Activated CD4-positive, alpha-beta T cell treated with anti-CD3 and anti-CD28 coated beads, Interleukin-2, amount 10 ng/mL, durations not matched to agents 7 days and 5 days (primary cell): ENCODE measurements around the gene GRSF1. TPM values are rescaled to one million over a fixed set of nuclear protein-coding genes. Genes with fewer than 3 reads are reported as not detected.
"Not testable (repeated sequence)": the region's sequence is repeated elsewhere in the genome, so short reads cannot be mapped to it uniquely, and the experiment has no call there.

ENCODE experiments used
- CTCF ChIA-PET: fragments of 350-600 bp; sonication (Branson Sonifier 250); formaldehyde crosslinking; loops from one replicate; lab custom pipeline; 2021; ENCODE audit warnings: antibody characterized with exemption; lab: Charles Lee
- POLR2A ChIA-PET: fragments of 350-600 bp; sonication (Branson Sonifier 250); formaldehyde crosslinking; loops from one replicate; lab custom pipeline; 2021; ENCODE audit warnings: antibody characterized with exemption; lab: Charles Lee
- DNase-seq: peaks from one replicate; pipeline ENCODE4 v3.0.0-alpha.2; 2020
- H3K27ac Mint-ChIP-seq: one replicate; pipeline ENCODE4 v1.8.0; 2021; ENCODE audit warnings: mild to moderate bottlenecking, moderate library complexity, mixed read lengths
- H3K27me3 Mint-ChIP-seq: one replicate; pipeline ENCODE4 v1.8.0; 2021; ENCODE audit warnings: mixed read lengths
- H3K36me3 Mint-ChIP-seq: one replicate; pipeline ENCODE4 v1.8.0; 2021; ENCODE audit warnings: low read depth, mixed read lengths
- H3K4me1 Mint-ChIP-seq: one replicate; pipeline ENCODE4 v1.8.0; 2021; ENCODE audit warnings: mixed read lengths
- H3K4me3 Mint-ChIP-seq: one replicate; pipeline ENCODE4 v1.8.0; 2021; ENCODE audit warnings: mild to moderate bottlenecking, moderate library complexity, mixed read lengths
- H3K9me3 Mint-ChIP-seq: one replicate; pipeline ENCODE4 v1.8.0; 2021; ENCODE audit warnings: mixed read lengths
- total RNA-seq, 2 experiments: library from RNA; stranded (reverse); gene quantifications; one replicate each; pipeline ENCODE4 v1.2.3, GENCODE V29; 2021

GRSF1 gene
- total RNA-seq, 2 experiments from 2014 or later, result 65.2 to 76.8 TPM

GRCh38 chr4:70842761-70843435 lies 3.2 kb upstream of the GRSF1 start:
- ChIA-PET POLR2A (interaction anchor here (0.6 kb wide), 1 partner anchor 108 kb away, joined by 3 read pairs; no protein-coding TSS in a partner anchor), CTCF (interaction anchor here (1.0 kb wide), 3 partner anchors 68 to 150 kb away, joined by 3 to 4 read pairs (median 3); no protein-coding TSS in a partner anchor)
- Mint-ChIP-seq H3K4me3 (no peak overlapping the region), H3K27me3 (no peaks in the 10 kb centered on the region), H3K36me3 (peaks cover 5% of the 10 kb centered on the region), H3K4me1 (peaks cover 13% of the 10 kb centered on the region), H3K9me3 (no peaks in the 10 kb centered on the region), H3K27ac (no peak overlapping the region)
- no peak for DNase-seq

DNA sequence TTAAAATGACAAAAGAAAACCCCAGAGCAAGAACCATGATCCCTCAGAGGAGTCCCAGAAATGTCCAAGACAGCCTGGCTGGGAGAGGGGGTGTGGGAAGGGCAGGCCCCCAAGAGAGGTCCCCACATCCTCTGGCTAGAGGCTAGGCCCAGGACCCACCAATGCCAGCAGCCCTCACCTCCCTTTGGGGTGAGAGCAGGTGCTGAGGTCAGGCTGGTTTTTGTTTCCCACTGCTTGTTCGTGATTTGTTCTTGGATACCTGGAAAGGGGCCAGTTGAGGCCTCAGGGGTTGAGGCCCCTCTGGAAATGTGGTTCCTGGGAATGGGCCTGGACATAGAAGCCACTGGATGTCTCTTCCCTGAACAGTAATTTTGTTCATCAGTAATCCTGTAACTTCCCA lies 2.3 kb upstream of the GRSF1 start:
- Mint-ChIP-seq H3K4me3 (no peak overlapping the region), H3K27ac (no peak overlapping the region), H3K4me1 (peaks cover 14% of the 10 kb centered on the region), H3K9me3 (no peaks in the 10 kb centered on the region), H3K27me3 (no peaks in the 10 kb centered on the region), H3K36me3 (peaks cover 6% of the 10 kb centered on the region)
- POLR2A ChIA-PET, result no interaction called here
- DNase-seq, result no peak
- CTCF ChIA-PET, result no interaction called here

GRCh38 chr4:70841211-70841610 lies 1.5 kb upstream of the GRSF1 start:
- POLR2A ChIA-PET, result no interaction called here
- Mint-ChIP-seq H3K4me3 (no peak overlapping the region), H3K27me3 (no peaks in the 10 kb centered on the region), H3K4me1 (peaks cover 21% of the 10 kb centered on the region), H3K36me3 (peaks cover 11% of the 10 kb centered on the region), H3K9me3 (no peaks in the 10 kb centered on the region), H3K27ac (peak overlapping the region; percentile 36)
- CTCF ChIA-PET, result no interaction called here
- no peak for DNase-seq

DNA sequence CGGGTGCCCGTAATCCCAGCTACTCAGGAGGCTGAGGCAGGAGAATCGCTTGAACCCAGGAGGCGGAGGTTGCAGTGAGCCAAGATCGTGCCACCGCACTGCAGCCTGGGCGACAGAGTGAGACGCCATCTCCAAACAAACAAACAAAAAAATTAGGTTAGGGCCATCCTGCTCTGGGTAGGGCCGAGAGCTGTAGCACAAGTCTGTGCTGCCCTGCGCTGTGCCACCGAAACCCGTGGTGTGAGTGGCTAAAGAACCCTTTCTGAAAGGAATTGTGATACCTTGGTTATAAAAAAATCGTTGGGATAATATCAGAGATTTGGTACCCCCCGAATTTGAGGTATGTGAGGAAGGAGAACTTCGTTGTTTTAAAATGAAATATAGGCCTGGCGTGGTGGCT lies 941 bp upstream of the GRSF1 start:
- DNase-seq, H3K27ac Mint-ChIP-seq, H3K4me3 Mint-ChIP-seq, H3K9me3 Mint-ChIP-seq, CTCF ChIA-PET, H3K27me3 Mint-ChIP-seq, POLR2A ChIA-PET: not testable (repeated sequence)
- H3K4me1 Mint-ChIP-seq, result peaks cover 26% of the 10 kb centered on the region
- H3K36me3 Mint-ChIP-seq, result peaks cover 14% of the 10 kb centered on the region

DNA sequence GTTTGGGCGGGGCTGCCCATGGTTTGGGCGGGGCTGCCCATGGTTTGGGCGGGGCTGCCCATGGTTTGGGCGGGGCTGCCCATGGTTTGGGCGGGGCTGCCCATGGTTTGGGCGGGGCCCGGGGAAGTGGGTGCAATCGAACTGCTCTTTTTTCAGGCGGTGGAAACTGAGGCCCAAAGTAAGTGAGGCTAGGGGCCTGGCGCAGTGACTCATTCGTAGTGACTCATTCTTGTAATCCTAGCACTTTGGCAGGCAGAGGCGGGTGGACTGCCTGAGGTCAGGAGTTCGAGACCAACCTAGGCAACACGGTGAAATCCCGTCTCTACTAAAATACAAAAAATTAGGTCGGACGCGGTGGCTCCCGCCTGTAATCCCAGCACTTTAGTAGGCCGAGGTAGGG lies 447 bp upstream of the GRSF1 start:
- peaks cover 26% of the 10 kb centered on the region for H3K4me1 Mint-ChIP-seq
- H3K4me3 Mint-ChIP-seq, result peak overlapping the region; percentile 65
- H3K27ac Mint-ChIP-seq, result peak overlapping the region; percentile 68
- POLR2A ChIA-PET, H3K27me3 Mint-ChIP-seq, H3K9me3 Mint-ChIP-seq: not testable (repeated sequence)
- CTCF ChIA-PET, result interaction anchor here (0.7 to 1.5 kb wide), 2 partner anchors 62 to 154 kb away, joined by 3 to 7 read pairs; partner anchors contain the start of gene MOB1B
- H3K36me3 Mint-ChIP-seq, result peaks cover 16% of the 10 kb centered on the region
- DNase-seq, result peak; percentile 68

DNA sequence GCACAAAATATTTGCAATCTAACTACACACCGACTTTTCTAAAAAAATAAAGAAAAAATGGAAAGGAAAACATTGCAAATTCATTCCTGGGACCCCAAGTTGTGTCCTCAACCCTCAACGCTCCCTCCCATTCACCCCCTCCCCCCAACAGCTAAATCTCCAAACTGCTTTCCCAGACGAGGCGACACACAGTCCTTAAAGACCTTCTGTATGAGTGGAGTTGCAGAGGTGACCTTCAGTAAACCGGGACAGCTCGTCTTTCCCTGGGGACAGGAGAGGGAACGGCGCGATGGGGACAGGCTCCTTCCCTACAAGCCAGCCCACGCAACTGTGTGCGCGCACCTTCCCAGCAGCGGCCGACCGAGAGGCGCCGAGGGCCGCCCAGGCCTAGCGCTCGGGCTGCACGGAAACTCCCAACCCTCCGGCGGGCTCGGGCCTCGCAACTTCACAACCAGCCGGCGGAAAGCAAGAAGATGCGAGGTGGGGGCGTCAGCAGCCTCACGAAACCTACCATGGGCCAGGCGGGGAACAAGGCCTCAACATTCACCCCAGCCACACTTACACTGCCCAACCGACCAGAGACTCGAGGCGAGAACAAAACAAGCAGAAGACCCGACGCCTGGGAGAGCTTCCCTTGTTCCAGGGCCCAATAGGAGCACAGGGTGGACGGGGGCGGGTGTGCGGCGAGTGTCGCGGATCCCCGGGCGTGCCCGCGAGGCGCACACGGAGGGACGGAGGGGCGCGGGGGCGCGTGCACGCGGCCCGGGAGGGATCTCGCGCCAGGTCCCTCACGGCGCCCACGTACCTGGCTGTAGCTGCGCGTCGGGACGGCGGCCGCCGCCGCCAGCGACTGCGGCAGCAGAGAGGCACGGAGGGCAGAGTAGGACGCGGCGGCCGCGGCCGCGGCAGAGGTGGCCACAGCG lies 763 bp downstream of the GRSF1 start:
- peaks cover 26% of the 10 kb centered on the region for H3K4me1 Mint-ChIP-seq
- H3K27me3 Mint-ChIP-seq, result no peaks in the 10 kb centered on the region
- DNase-seq, result peak; percentile 68
- peak overlapping the region; percentile 94 for H3K4me3 Mint-ChIP-seq
- ChIA-PET CTCF (interaction anchor here (0.6 to 2.4 kb wide), 7 partner anchors 9 to 170 kb away, joined by 3 to 7 read pairs (median 4); partner anchors contain the start of gene MOB1B), POLR2A (no interaction called here)
- H3K27ac Mint-ChIP-seq, result peak overlapping the region; percentile 96
- peaks cover 21% of the 10 kb centered on the region for H3K36me3 Mint-ChIP-seq
- no peaks in the 10 kb centered on the region for H3K9me3 Mint-ChIP-seq

DNA sequence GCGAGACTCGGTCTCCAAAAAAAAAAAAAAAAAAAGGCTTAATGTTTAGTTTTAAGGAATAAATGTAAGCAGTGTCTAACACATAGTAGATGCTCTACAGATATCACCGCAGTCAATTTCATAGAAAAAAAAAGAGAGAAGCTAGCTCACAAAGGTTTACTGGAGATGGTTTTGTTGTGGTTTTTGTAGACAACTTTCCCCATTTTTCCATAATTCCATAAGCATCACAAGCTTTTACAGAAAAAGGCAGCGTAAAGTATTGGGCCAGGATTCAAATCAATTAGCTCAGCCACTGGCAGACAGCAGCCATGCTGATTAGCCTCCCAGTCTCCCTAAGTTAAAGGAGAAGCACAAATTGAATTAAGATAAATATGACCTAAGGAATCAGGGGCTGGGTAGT lies 1.5 kb downstream of the GRSF1 start:
- no peaks in the 10 kb centered on the region for H3K9me3 Mint-ChIP-seq
- CTCF ChIA-PET, result interaction anchor here (0.6 to 2.4 kb wide), 5 partner anchors 10 to 170 kb away, joined by 3 to 7 read pairs (median 4); no protein-coding TSS in a partner anchor
- peaks cover 26% of the 10 kb centered on the region for H3K4me1 Mint-ChIP-seq
- peak overlapping the region; percentile 94 for H3K4me3 Mint-ChIP-seq
- H3K27ac Mint-ChIP-seq, result peak overlapping the region; percentile 96
- no peak for DNase-seq
- H3K36me3 Mint-ChIP-seq, result peaks cover 24% of the 10 kb centered on the region
- POLR2A ChIA-PET, result no interaction called here
- no peaks in the 10 kb centered on the region for H3K27me3 Mint-ChIP-seq

GRCh38 chr4:70836081-70836480 lies 3.6 kb downstream of the GRSF1 start:
- POLR2A ChIA-PET, result no interaction called here
- Mint-ChIP-seq H3K36me3 (peaks cover 41% of the 10 kb centered on the region), H3K4me1 (peaks cover 20% of the 10 kb centered on the region), H3K9me3 (no peaks in the 10 kb centered on the region), H3K4me3 (no peak overlapping the region), H3K27me3 (no peaks in the 10 kb centered on the region), H3K27ac (peak overlapping the region; percentile 50)
- DNase-seq, result no peak
- CTCF ChIA-PET, result interaction anchor here (0.6 to 1.0 kb wide), 2 partner anchors 9 to 148 kb away, joined by 4 read pairs; partner anchors contain the start of gene UTP3

GRCh38 chr4:70833675-70834074 lies 6.0 kb downstream of the GRSF1 start:
- no peaks in the 10 kb centered on the region for H3K9me3 Mint-ChIP-seq
- peaks cover 16% of the 10 kb centered on the region for H3K4me1 Mint-ChIP-seq
- no peak for DNase-seq
- no peaks in the 10 kb centered on the region for H3K27me3 Mint-ChIP-seq
- H3K4me3 Mint-ChIP-seq, result no peak overlapping the region
- H3K27ac Mint-ChIP-seq, result no peak overlapping the region
- POLR2A ChIA-PET, result no interaction called here
- peaks cover 47% of the 10 kb centered on the region for H3K36me3 Mint-ChIP-seq
- CTCF ChIA-PET, result no interaction called here

- H3K36me3 Mint-ChIP-seq, result peaks cover 52% of the 10 kb centered on the region
- ChIA-PET CTCF (no interaction called here), POLR2A (no interaction called here)
- H3K9me3 Mint-ChIP-seq, result no peaks in the 10 kb centered on the region
- H3K27ac Mint-ChIP-seq, result no peak overlapping the region
- H3K27me3 Mint-ChIP-seq, result no peaks in the 10 kb centered on the region
- H3K4me3 Mint-ChIP-seq, result no peak overlapping the region
- H3K4me1 Mint-ChIP-seq, result peaks cover 7% of the 10 kb centered on the region
- DNase-seq, result no peak
Measured at GRCh38 chr4:70831293-70831692, 8.4 kb downstream of the GRSF1 start.

DNA sequence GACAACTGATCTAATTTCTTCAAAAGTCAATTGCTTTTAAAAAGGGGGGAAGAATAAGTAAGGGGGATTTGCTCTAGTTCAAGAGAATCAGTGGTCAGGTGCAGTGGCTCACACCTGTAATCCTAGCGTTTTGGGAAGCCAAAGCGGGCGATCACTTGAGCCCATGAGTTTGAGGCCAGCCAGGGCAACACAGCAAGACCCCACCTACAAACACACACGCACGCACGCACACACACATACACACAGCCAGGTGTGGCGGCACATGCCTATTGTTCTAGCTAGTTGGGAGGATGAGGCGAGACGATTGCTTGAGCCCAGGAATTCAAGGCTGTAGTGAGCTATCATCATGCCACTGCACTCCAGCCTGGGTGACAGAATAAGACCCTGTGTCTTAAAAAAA lies 9.6 kb downstream of the GRSF1 start:
- H3K36me3 Mint-ChIP-seq, result peaks cover 59% of the 10 kb centered on the region
- no peaks in the 10 kb centered on the region for H3K9me3 Mint-ChIP-seq
- H3K4me1 Mint-ChIP-seq, result peaks cover 2% of the 10 kb centered on the region
- H3K4me3 Mint-ChIP-seq, result no peak overlapping the region
- ChIA-PET CTCF (interaction anchor here (0.6 kb wide), 1 partner anchor 94 kb away, joined by 3 read pairs; no protein-coding TSS in a partner anchor), POLR2A (interaction anchor here (0.6 kb wide), 1 partner anchor 95 kb away, joined by 3 read pairs; no protein-coding TSS in a partner anchor)
- no peak overlapping the region for H3K27ac Mint-ChIP-seq
- no peaks in the 10 kb centered on the region for H3K27me3 Mint-ChIP-seq
- DNase-seq, result no peak

- DNase-seq, result no peak
- CTCF ChIA-PET, result no interaction called here
- no peaks in the 10 kb centered on the region for H3K27me3 Mint-ChIP-seq
- no peak overlapping the region for H3K4me3 Mint-ChIP-seq
- peaks cover 60% of the 10 kb centered on the region for H3K36me3 Mint-ChIP-seq
- POLR2A ChIA-PET, result no interaction called here
- no peak overlapping the region for H3K27ac Mint-ChIP-seq
- H3K4me1 Mint-ChIP-seq, result peaks cover 2% of the 10 kb centered on the region
- no peaks in the 10 kb centered on the region for H3K9me3 Mint-ChIP-seq
Measured at GRCh38 chr4:70829492-70829891, 10.2 kb downstream of the GRSF1 start.
